ENCODE results near the gene SEH1L.

SEH1L gene

GRCh38 chr18:13017247-13017875 lies 69.5 kb downstream of the SEH1L start:
- Histone ChIP-seq H3K4me3 (ENCODE audit: low read depth, low read length) (no peak overlapping the region), H3K4me1 (ENCODE audit: control insufficient read depth, insufficient read depth, low read length) (no peaks in the 10 kb centered on the region), H3K27me3 (ENCODE audit: control insufficient read depth, insufficient read depth, low read length) (no peaks in the 10 kb centered on the region), H3K36me3 (ENCODE audit: control insufficient read depth, insufficient read depth, low read length) (peaks cover 92% of the 10 kb centered on the region), H3K27ac (ENCODE audit: low read depth, low read length) (no peak overlapping the region), H3K9ac (ENCODE audit: low read depth, low read length) (no peak overlapping the region), H3K9me3 (ENCODE audit: control insufficient read depth, insufficient read depth, low read length) (no peaks in the 10 kb centered on the region)

GRCh38 chr18:13018374-13018773 lies 70.6 kb downstream of the SEH1L start:
- Histone ChIP-seq H3K36me3 (ENCODE audit: control insufficient read depth, insufficient read depth, low read length) (peaks cover 82% of the 10 kb centered on the region), H3K4me3 (ENCODE audit: low read depth, low read length) (no peak overlapping the region), H3K27ac (ENCODE audit: low read depth, low read length) (no peak overlapping the region)

GRCh38 chr18:13019301-13019700 lies 71.5 kb downstream of the SEH1L start:
- H3K9ac ChIP-seq (ENCODE audit: low read depth, low read length): no peak overlapping the region
- peaks cover 73% of the 10 kb centered on the region for H3K36me3 ChIP-seq (ENCODE audit: control insufficient read depth, insufficient read depth, low read length)
- no peaks in the 10 kb centered on the region for H3K4me1 ChIP-seq (ENCODE audit: control insufficient read depth, insufficient read depth, low read length)
- H3K9me3 ChIP-seq (ENCODE audit: control insufficient read depth, insufficient read depth, low read length): no peaks in the 10 kb centered on the region
- H3K27me3 ChIP-seq (ENCODE audit: control insufficient read depth, insufficient read depth, low read length): no peaks in the 10 kb centered on the region
- H3K27ac ChIP-seq (ENCODE audit: low read depth, low read length): no peak overlapping the region
- H3K4me3 ChIP-seq (ENCODE audit: low read depth, low read length): no peak overlapping the region

More at GRCh38 chr18:13018374-13018773, 70.6 kb downstream of the SEH1L start:
- H3K9ac ChIP-seq (ENCODE audit: low read depth, low read length): no peak overlapping the region
- H3K9me3 ChIP-seq (ENCODE audit: control insufficient read depth, insufficient read depth, low read length): no peaks in the 10 kb centered on the region
- no peaks in the 10 kb centered on the region for H3K4me1 ChIP-seq (ENCODE audit: control insufficient read depth, insufficient read depth, low read length)
- no peaks in the 10 kb centered on the region for H3K27me3 ChIP-seq (ENCODE audit: control insufficient read depth, insufficient read depth, low read length)

- no peaks in the 10 kb centered on the region for H3K4me1 ChIP-seq (ENCODE audit: control insufficient read depth, insufficient read depth, low read length)
- no peaks in the 10 kb centered on the region for H3K9me3 ChIP-seq (ENCODE audit: control insufficient read depth, insufficient read depth, low read length)
- H3K27me3 ChIP-seq (ENCODE audit: control insufficient read depth, insufficient read depth, low read length): no peaks in the 10 kb centered on the region
- H3K27ac ChIP-seq (ENCODE audit: low read depth, low read length): no peak overlapping the region
- no peak overlapping the region for H3K4me3 ChIP-seq (ENCODE audit: low read depth, low read length)
- H3K9ac ChIP-seq (ENCODE audit: low read depth, low read length): no peak overlapping the region
- H3K36me3 ChIP-seq (ENCODE audit: control insufficient read depth, insufficient read depth, low read length): peaks cover 63% of the 10 kb centered on the region
Observed at GRCh38 chr18:13022644-13023043, 74.8 kb downstream of the SEH1L start.

- H3K27ac ChIP-seq (ENCODE audit: low read depth, low read length): no peak overlapping the region
- H3K9ac ChIP-seq (ENCODE audit: low read depth, low read length): no peak overlapping the region
- H3K4me3 ChIP-seq (ENCODE audit: low read depth, low read length): no peak overlapping the region
- H3K4me1 ChIP-seq (ENCODE audit: control insufficient read depth, insufficient read depth, low read length): no peaks in the 10 kb centered on the region
- H3K36me3 ChIP-seq (ENCODE audit: control insufficient read depth, insufficient read depth, low read length): peaks cover 58% of the 10 kb centered on the region
- H3K27me3 ChIP-seq (ENCODE audit: control insufficient read depth, insufficient read depth, low read length): no peaks in the 10 kb centered on the region
- H3K9me3 ChIP-seq (ENCODE audit: control insufficient read depth, insufficient read depth, low read length): no peaks in the 10 kb centered on the region
Observed at GRCh38 chr18:13025233-13025632, 77.4 kb downstream of the SEH1L start.

- H3K27ac ChIP-seq (ENCODE audit: low read depth, low read length): no peak overlapping the region
- H3K4me3 ChIP-seq (ENCODE audit: low read depth, low read length): no peak overlapping the region
- no peak overlapping the region for H3K9ac ChIP-seq (ENCODE audit: low read depth, low read length)
- no peaks in the 10 kb centered on the region for H3K4me1 ChIP-seq (ENCODE audit: control insufficient read depth, insufficient read depth, low read length)
- no peaks in the 10 kb centered on the region for H3K9me3 ChIP-seq (ENCODE audit: control insufficient read depth, insufficient read depth, low read length)
- peaks cover 59% of the 10 kb centered on the region for H3K36me3 ChIP-seq (ENCODE audit: control insufficient read depth, insufficient read depth, low read length)
- no peaks in the 10 kb centered on the region for H3K27me3 ChIP-seq (ENCODE audit: control insufficient read depth, insufficient read depth, low read length)
Observed at GRCh38 chr18:13026583-13027270, 78.9 kb downstream of the SEH1L start.

- Histone ChIP-seq H3K27me3 (ENCODE audit: control insufficient read depth, insufficient read depth, low read length) (no peaks in the 10 kb centered on the region), H3K4me3 (ENCODE audit: low read depth, low read length) (no peak overlapping the region), H3K9me3 (ENCODE audit: control insufficient read depth, insufficient read depth, low read length) (no peaks in the 10 kb centered on the region), H3K27ac (ENCODE audit: low read depth, low read length) (no peak overlapping the region), H3K4me1 (ENCODE audit: control insufficient read depth, insufficient read depth, low read length) (no peaks in the 10 kb centered on the region), H3K9ac (ENCODE audit: low read depth, low read length) (no peak overlapping the region), H3K36me3 (ENCODE audit: control insufficient read depth, insufficient read depth, low read length) (peaks cover 74% of the 10 kb centered on the region)
Observed at GRCh38 chr18:13028869-13029268, 81.1 kb downstream of the SEH1L start.

GRCh38 chr18:13032173-13032572 lies 84.4 kb downstream of the SEH1L start:
- Histone ChIP-seq H3K27me3 (ENCODE audit: control insufficient read depth, insufficient read depth, low read length) (no peaks in the 10 kb centered on the region), H3K4me1 (ENCODE audit: control insufficient read depth, insufficient read depth, low read length) (no peaks in the 10 kb centered on the region), H3K4me3 (ENCODE audit: low read depth, low read length) (no peak overlapping the region), H3K27ac (ENCODE audit: low read depth, low read length) (no peak overlapping the region), H3K9me3 (ENCODE audit: control insufficient read depth, insufficient read depth, low read length) (no peaks in the 10 kb centered on the region), H3K9ac (ENCODE audit: low read depth, low read length) (no peak overlapping the region), H3K36me3 (ENCODE audit: control insufficient read depth, insufficient read depth, low read length) (peaks cover 66% of the 10 kb centered on the region)

- H3K27me3 ChIP-seq (ENCODE audit: control insufficient read depth, insufficient read depth, low read length): no peaks in the 10 kb centered on the region
- no peak overlapping the region for H3K4me3 ChIP-seq (ENCODE audit: low read depth, low read length)
- no peak overlapping the region for H3K9ac ChIP-seq (ENCODE audit: low read depth, low read length)
- H3K36me3 ChIP-seq (ENCODE audit: control insufficient read depth, insufficient read depth, low read length): peaks cover 56% of the 10 kb centered on the region
- no peak overlapping the region for H3K27ac ChIP-seq (ENCODE audit: low read depth, low read length)
- no peaks in the 10 kb centered on the region for H3K9me3 ChIP-seq (ENCODE audit: control insufficient read depth, insufficient read depth, low read length)
- H3K4me1 ChIP-seq (ENCODE audit: control insufficient read depth, insufficient read depth, low read length): no peaks in the 10 kb centered on the region
Observed at GRCh38 chr18:13035249-13035914, 87.6 kb downstream of the SEH1L start.

- Histone ChIP-seq H3K9ac (ENCODE audit: low read depth, low read length) (no peak overlapping the region), H3K36me3 (ENCODE audit: control insufficient read depth, insufficient read depth, low read length) (peaks cover 48% of the 10 kb centered on the region), H3K4me3 (ENCODE audit: low read depth, low read length) (no peak overlapping the region), H3K4me1 (ENCODE audit: control insufficient read depth, insufficient read depth, low read length) (no peaks in the 10 kb centered on the region), H3K27me3 (ENCODE audit: control insufficient read depth, insufficient read depth, low read length) (no peaks in the 10 kb centered on the region), H3K9me3 (ENCODE audit: control insufficient read depth, insufficient read depth, low read length) (no peaks in the 10 kb centered on the region), H3K27ac (ENCODE audit: low read depth, low read length) (no peak overlapping the region)
Observed at GRCh38 chr18:13036622-13037320, 89.0 kb downstream of the SEH1L start.

All from HUES48 (cell line).